IPS-20b (cell line): ENCODE results near the gene FTO.

Experiments used
- H3K27ac ChIP-seq: one replicate; pipeline ENCODE4 v1.5.1; 2013; ENCODE audit warnings: low read length
- H3K27me3 ChIP-seq: 2 replicates; pipeline ENCODE4 v1.6.1; 2013; ENCODE audit warnings: mild to moderate bottlenecking, low read length, inconsistent platforms; ENCODE audit not compliant: insufficient read depth
- H3K36me3 ChIP-seq: 2 replicates; pipeline ENCODE4 v1.6.1; 2013; ENCODE audit warnings: low read depth, mild to moderate bottlenecking, inconsistent platforms, low read length, moderate library complexity; ENCODE audit not compliant: insufficient read depth
- H3K4me1 ChIP-seq: 2 replicates; pipeline ENCODE4 v1.6.1; 2013; ENCODE audit warnings: mild to moderate bottlenecking, control low read depth, inconsistent platforms, low read length, moderate library complexity; ENCODE audit not compliant: insufficient read depth
- H3K4me3 ChIP-seq: 2 replicates; pipeline ENCODE4 v1.5.1; 2013; ENCODE audit warnings: mild to moderate bottlenecking, low read length, inconsistent platforms
- H3K9ac ChIP-seq: 2 replicates; pipeline ENCODE4 v1.6.1; 2013; ENCODE audit warnings: low read depth, mild to moderate bottlenecking, inconsistent platforms, low read length, moderate library complexity
- H3K9me3 ChIP-seq: 2 replicates; pipeline ENCODE4 v1.6.1; 2013; ENCODE audit warnings: mild to moderate bottlenecking, low read depth, low read length, inconsistent platforms; ENCODE audit not compliant: insufficient read depth

The FTO gene

GRCh38 chr16:53910990-53911389 lies 207.0 kb downstream of the FTO start:
- Histone ChIP-seq H3K27me3 (no peaks in the 10 kb centered on the region), H3K27ac (no peak overlapping the region), H3K4me3 (no peak overlapping the region), H3K9me3 (no peaks in the 10 kb centered on the region), H3K36me3 (no peaks in the 10 kb centered on the region), H3K4me1 (peaks cover 19% of the 10 kb centered on the region), H3K9ac (no peak overlapping the region)

DNA sequence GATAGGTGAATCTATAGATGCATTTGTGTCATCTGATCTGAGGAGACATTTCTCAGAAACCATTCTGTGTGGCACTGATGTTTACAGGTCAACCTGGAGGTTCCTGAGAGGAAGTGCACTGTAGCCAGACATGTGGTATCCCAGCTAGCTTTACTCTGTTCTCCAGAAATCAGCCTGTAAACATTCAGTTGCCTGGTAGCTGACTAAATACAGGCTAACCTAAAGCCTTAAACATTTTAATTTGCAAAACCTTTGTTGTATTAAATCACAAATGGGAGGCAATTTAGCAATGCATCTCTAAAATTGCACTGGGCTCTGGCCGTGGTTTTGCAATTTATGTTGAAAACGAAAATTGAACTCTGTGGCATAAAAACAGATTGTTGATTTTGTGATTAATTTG lies 207.6 kb downstream of the FTO start:
- Histone ChIP-seq H3K27ac (no peak overlapping the region), H3K4me1 (peaks cover 19% of the 10 kb centered on the region), H3K27me3 (no peaks in the 10 kb centered on the region), H3K4me3 (no peak overlapping the region), H3K9ac (no peak overlapping the region), H3K9me3 (no peaks in the 10 kb centered on the region), H3K36me3 (no peaks in the 10 kb centered on the region)

- no peaks in the 10 kb centered on the region for H3K9me3 ChIP-seq
- peaks cover 19% of the 10 kb centered on the region for H3K4me1 ChIP-seq
- no peaks in the 10 kb centered on the region for H3K27me3 ChIP-seq
- no peak overlapping the region for H3K9ac ChIP-seq
- H3K36me3 ChIP-seq, result no peaks in the 10 kb centered on the region
- no peak overlapping the region for H3K27ac ChIP-seq
- no peak overlapping the region for H3K4me3 ChIP-seq
These were observed 208.2 kb downstream of the FTO start for GRCh38 chr16:53912155-53912554.

- peaks cover 19% of the 10 kb centered on the region for H3K4me1 ChIP-seq
- no peaks in the 10 kb centered on the region for H3K27me3 ChIP-seq
- no peaks in the 10 kb centered on the region for H3K9me3 ChIP-seq
- H3K4me3 ChIP-seq, result no peak overlapping the region
- H3K36me3 ChIP-seq, result no peaks in the 10 kb centered on the region
- H3K27ac ChIP-seq, result no peak overlapping the region
- no peak overlapping the region for H3K9ac ChIP-seq
These were observed 209.3 kb downstream of the FTO start for GRCh38 chr16:53913099-53913870.

GRCh38 chr16:53913920-53914319 lies 210.0 kb downstream of the FTO start:
- Histone ChIP-seq H3K9ac (no peak overlapping the region), H3K4me3 (no peak overlapping the region), H3K27me3 (no peaks in the 10 kb centered on the region), H3K4me1 (peaks cover 19% of the 10 kb centered on the region), H3K36me3 (no peaks in the 10 kb centered on the region), H3K9me3 (no peaks in the 10 kb centered on the region), H3K27ac (no peak overlapping the region)

DNA sequence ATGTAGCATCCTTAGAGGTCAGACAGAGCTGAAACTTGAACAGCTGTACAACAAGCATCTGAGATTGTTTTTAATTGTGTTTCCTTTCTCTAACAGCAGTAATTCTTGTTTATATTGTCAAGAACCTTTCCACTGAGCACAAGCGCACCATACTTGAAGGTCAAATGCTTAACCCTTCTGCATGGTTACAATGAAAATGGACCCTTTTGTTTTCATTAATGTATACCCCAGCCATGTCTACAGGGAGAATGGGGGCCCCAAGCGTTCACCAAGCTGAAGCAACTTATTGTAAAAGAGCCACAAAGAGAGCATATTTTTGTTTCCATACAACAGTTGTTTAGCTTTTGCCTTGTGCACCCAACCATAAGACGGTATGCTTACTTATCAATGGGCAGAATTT lies 210.8 kb downstream of the FTO start:
- H3K4me1 ChIP-seq, result peaks cover 19% of the 10 kb centered on the region
- H3K9ac ChIP-seq, result no peak overlapping the region
- no peak overlapping the region for H3K27ac ChIP-seq
- H3K4me3 ChIP-seq, result no peak overlapping the region
- no peaks in the 10 kb centered on the region for H3K27me3 ChIP-seq
- H3K36me3 ChIP-seq, result no peaks in the 10 kb centered on the region
- H3K9me3 ChIP-seq, result no peaks in the 10 kb centered on the region

DNA sequence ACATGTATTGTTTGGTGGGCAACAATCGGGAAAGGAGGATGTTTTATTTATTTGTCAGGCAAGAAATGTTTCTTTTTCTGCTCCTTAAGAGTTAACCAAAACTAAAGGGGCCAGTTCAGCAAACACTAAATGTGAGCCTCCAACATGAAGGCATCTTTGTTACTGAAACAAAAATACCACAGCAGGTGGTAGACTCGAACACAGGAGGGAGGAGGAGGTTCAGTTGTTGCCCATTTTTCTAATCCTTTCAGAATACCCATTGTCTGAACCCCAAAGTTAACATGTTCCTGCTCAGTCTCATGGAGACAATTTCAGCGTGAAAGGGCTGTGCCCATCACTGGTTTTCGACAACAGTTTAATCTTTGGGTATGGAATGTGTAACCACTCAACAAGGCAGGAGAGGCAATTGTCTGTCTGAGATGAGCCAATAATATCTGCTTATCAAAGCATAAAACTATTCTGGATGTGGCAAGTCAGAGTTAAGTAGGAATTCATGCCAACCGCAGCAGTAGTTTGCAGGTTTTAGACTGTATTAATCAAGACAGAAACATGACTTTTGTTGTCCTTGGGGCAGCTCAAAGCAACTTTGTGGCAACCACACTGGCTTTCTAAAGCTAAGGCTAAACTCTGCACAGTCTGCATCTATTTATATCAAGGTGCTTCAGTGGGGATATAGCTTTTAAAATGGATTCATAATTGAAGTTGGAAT lies 211.7 kb downstream of the FTO start:
- H3K27ac ChIP-seq, result no peak overlapping the region
- H3K9ac ChIP-seq, result no peak overlapping the region
- H3K4me1 ChIP-seq, result peaks cover 19% of the 10 kb centered on the region
- no peaks in the 10 kb centered on the region for H3K36me3 ChIP-seq
- no peaks in the 10 kb centered on the region for H3K9me3 ChIP-seq
- peak overlapping the region; percentile 17 for H3K4me3 ChIP-seq
- H3K27me3 ChIP-seq, result no peaks in the 10 kb centered on the region

DNA sequence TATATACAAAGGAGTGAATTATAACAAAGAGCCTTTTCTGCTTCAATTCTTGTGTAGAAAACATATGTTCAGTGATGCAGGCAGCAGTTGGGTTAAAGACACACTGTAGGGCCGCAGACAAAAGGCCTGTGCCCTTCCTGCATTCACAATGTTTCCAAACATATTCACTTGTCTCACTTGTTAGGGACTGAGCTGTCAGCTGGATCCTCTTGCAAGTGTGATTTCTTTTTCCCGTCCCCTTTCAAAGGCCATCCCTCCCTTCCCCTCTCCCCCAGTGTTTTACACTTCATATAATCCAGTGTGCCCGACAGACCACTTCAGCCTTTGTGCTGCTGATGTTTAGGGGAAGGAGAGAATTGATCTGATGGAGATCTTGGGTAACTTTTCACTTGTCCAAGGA lies 217.0 kb downstream of the FTO start:
- H3K9ac ChIP-seq, result no peak overlapping the region
- no peak overlapping the region for H3K27ac ChIP-seq
- no peaks in the 10 kb centered on the region for H3K27me3 ChIP-seq
- no peaks in the 10 kb centered on the region for H3K36me3 ChIP-seq
- H3K9me3 ChIP-seq, result no peaks in the 10 kb centered on the region
- peaks cover 4% of the 10 kb centered on the region; the same call in 1 of the 2 replicates for H3K4me1 ChIP-seq
- H3K4me3 ChIP-seq, result no peak overlapping the region

GRCh38 chr16:53922067-53922806 lies 218.3 kb downstream of the FTO start:
- Histone ChIP-seq H3K27me3 (no peaks in the 10 kb centered on the region), H3K4me1 (peaks cover 4% of the 10 kb centered on the region; the same call in 1 of the 2 replicates), H3K27ac (no peak overlapping the region), H3K4me3 (no peak overlapping the region), H3K9ac (no peak overlapping the region), H3K36me3 (no peaks in the 10 kb centered on the region), H3K9me3 (no peaks in the 10 kb centered on the region)

DNA sequence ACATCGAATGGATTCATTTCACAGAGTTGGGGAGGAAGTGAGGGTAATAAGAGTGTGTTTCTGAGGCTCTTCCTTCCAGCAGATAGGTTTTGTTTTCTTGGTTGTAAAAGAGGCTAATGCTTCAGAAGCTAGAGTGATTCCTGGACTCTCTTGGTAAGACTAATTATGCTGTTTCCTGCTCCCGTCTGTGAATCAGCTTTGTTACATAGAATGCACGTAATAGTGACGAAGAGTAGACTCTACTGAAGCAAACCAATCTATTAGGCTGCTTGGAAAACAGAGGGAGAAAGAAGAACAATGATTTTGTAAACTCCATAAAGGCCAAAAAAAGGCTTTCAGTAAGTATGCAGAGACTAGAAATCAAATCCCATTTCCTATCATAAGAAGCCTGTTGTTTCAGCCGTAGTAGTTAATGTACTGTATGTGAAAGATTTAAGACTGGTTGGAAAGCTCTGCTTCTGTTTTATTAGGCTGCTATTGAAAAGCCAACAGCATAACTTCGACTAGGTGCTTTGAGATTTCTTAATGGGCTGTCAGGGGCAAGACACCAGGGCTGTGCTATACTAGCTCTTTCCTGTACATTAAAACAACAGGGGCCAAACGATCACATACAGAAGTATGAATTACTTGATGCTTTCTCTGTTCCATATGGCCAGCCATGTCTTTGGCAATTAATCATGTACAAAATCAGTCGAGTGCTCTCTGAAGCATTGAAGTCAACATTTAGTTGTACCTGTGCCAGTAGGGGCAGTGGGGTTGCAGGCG lies 219.0 kb downstream of the FTO start:
- Histone ChIP-seq H3K36me3 (no peaks in the 10 kb centered on the region), H3K9ac (no peak overlapping the region), H3K9me3 (no peaks in the 10 kb centered on the region), H3K4me1 (peaks cover 4% of the 10 kb centered on the region; the same call in 1 of the 2 replicates), H3K4me3 (no peak overlapping the region), H3K27me3 (no peaks in the 10 kb centered on the region), H3K27ac (no peak overlapping the region)

DNA sequence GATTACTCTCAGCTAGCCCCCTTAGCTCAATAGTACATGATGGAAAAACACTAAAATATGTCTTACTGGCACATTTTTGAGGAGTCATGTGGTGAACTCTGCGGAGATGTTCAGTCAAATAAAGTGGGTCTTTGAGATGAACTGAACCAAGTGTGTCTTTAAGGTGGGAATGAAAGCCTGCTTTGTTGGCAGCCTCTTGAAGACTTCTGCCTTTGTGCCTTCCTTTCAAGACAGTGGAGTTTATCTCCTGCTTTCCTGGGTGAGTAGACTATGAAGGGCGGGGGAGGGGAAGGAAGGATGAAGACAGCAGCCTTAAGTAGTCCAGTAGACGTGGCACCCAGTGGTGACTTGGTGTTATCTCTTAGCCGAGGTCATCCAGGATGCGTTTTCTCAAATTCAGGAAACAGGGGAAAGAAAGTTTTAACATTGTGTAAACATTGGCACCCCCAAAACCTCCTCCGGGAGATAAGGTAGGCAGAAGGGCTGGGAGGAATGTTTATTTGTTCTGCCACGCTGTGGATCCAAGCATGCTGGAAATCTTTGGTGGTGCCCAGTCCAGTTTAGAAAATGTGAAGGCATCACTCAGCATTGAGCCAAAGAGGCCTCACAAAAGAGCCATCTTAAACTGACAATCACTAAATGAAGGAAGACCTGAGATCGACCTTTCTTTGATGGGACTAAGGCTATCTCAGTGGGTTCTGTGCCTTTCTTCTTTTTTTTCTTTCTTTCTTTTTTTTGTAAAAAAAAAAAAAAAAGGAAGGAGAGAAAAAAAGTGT lies 220.6 kb downstream of the FTO start:
- no peak overlapping the region for H3K9ac ChIP-seq
- H3K27ac ChIP-seq, result no peak overlapping the region
- no peaks in the 10 kb centered on the region for H3K9me3 ChIP-seq
- H3K36me3 ChIP-seq, result no peaks in the 10 kb centered on the region
- peaks cover 4% of the 10 kb centered on the region; the same call in 1 of the 2 replicates for H3K4me1 ChIP-seq
- H3K27me3 ChIP-seq, result no peaks in the 10 kb centered on the region
- no peak overlapping the region for H3K4me3 ChIP-seq
